ENCODE data around the gene PSMB3.
"Not testable (repeated sequence)": the region's sequence is repeated elsewhere in the genome, so short reads cannot be mapped to it uniquely, and the experiment has no call there.

The PSMB3 gene

DNA sequence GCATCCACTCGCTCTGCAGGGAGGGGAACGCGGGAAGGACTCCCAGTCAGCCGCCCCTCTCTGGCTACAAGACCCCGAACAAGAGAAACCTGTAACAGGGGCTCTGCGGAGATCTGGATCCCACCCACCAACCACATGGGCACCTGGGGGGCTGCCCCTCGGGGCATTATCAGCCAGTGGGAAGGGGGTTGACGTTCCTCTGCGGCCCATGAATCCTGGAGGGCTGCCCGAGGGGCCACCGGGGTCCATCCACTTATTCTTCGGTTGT lies 2.6 kb upstream of the PSMB3 start:
- DNase-seq = no peak

DNA sequence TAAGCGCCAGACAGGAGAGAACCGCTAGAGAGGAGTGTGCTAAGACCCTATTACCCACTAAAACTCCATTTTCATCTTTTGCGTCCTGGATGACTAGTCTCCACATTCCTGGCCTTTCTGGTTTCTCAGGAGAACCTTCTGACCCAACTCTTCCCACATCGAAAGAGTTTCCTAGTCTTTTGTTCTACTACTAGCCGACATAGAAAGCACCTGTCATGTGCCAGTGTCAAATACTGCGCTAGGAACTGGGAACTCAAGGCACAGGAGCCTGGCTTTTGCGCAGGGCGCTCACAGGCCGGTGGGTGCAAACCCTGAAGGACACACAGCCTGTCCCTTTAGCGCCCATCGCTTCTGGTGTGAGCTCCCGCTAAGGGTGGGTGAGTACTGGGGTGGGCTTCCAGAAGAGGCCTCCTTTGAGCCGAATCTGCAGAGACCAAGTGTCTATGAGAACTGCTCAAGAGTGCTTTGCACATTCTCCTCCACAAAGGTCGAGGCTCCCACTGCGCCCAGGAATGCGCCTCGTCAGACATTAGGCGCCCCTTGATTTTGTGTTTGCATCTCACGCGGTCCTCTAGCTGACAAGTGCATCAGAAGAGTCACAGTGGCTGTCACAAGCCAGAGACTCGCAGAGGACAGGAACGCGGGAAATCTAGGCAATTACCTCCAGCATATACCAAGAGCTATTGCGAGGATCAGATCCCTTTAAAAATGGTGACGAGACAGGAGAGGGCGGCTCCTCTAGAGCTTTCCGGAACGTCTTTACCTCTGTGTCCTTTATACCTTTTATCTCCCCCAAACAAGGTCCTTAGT lies 2.0 kb upstream of the PSMB3 start:
- no peak for DNase-seq

DNA sequence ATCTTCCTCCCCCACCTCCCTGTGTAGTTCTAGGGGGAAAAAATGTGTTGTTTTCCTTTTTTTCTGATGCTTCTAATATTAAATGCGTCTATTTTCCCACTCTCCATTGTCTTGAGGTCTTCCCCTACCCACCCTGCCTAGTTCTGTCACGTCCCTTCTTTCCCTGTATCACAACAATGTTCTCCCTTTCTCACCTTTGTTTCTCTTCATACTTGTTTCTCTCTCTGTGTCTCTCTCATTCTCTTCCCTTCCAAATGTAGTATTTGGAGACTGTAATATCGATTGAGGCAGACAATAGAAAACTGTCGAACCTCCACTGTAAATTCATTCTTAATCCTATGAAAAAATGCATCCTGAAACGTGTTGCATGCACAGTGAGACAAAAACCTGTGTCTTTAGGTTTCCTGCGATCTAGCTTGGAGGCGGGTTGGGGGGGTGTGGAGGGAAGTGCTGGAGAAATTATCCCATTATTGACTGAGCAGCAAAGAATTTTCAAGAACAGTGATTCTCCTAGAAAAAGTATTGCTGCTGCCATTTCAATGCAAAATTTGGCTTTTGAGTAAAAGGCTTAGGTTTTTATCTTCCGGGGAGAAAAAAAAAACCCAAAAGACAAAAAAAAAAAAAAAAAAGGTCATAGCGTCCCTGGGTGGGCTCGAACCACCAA lies 1.3 kb upstream of the PSMB3 start:
- no peak for DNase-seq

DNA sequence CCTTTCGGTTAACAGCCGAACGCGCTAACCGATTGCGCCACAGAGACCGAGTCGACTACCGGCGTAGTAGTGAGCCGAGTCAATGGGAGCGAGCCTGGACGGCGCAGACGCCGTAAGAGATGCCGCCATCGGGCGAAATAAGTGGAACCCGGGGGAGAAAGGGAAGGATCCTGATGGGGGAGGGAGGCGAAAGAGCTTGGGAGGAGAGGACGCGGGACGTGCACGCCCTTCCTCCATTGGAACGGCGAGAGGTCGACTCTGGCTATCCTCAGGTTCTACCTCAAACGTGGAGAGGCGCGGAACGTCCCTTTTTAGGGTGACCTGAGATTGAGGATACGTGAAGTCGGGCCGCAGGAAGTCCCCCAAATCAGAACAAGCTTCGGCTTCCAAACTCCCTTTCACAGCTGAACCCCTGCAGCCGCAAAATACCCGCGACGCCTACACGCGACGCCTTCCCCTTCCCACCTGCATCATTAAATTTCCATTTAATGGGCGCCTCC lies 683 bp upstream of the PSMB3 start:
- DNase-seq = peak; percentile 88

DNA sequence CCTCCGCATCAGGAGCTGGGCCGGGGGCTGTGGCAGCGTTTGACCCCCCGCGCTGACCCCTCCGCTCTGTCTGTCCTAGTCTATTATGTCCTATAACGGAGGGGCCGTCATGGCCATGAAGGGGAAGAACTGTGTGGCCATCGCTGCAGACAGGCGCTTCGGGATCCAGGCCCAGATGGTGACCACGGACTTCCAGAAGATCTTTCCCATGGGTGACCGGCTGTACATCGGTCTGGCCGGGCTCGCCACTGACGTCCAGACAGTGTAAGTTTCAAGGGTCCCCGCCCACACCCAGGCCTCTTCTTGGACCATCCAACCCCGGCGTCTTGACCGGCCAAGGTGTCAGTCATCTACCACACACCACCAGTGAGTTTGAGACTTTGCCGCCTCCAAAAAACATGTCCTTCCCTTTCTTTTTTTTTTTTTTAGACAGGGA lies 548 bp downstream of the PSMB3 start:
- DNase-seq = no peak

DNA sequence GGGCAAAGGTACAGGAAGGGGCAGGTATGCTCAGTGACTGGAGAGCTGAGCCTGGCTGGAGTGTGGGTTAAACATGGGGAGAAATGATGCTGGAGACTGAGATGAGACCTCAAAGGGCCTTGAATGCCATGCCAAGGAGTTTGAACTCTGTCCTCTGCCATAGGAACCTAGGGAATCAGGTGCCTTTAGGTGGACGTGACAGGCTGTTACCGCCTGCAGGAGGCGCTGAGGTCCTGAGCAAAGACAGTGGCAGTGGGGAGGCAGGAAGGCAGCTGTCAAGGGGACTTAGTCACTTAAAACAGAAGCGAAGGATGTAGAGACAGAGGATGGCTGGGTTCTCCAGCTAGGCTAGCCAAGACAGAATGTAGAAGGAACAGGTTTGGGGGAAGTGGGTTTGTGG lies 9.1 kb downstream of the PSMB3 start:
- DNase-seq = peak; percentile 23

DNA sequence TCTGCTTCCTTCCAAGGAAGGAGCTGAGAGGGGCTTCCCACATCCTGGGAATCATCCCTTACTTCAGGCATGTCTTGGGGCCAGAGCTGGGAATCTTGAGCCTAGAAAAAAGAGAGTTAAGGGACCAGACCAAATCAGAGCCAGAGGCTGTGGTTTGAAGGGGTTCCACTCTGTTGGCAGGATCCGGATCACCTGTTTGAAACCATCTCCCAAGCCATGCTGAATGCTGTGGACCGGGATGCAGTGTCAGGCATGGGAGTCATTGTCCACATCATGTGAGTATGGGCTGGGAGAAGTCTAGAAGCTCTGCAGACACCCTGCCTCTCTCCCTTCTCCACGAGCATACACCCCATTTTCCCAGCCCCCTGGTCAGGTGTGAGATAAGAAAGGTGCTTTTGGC lies 9.7 kb downstream of the PSMB3 start:
- DNase-seq = no peak

DNA sequence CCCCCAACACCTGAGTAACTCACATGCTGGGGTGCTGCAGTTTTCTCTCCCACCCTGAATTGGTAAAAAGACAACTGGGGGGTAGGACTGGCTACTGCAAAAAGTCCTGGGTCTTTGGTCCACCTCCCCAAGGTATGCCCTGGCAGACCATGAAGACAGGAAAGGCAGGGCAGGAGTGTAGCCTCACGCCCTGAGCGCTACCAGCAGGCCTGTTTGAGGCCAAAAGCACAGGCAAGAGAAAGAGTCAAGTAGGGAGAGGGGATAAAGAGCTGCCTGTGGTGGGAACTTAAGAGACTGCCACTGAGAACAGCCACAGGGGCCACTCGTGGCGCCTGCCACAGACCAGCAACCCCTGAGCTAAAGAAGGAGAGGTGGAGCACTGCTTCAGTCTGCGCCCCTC lies 13.8 kb downstream of the PSMB3 start:
- DNase-seq = no peak

DNA sequence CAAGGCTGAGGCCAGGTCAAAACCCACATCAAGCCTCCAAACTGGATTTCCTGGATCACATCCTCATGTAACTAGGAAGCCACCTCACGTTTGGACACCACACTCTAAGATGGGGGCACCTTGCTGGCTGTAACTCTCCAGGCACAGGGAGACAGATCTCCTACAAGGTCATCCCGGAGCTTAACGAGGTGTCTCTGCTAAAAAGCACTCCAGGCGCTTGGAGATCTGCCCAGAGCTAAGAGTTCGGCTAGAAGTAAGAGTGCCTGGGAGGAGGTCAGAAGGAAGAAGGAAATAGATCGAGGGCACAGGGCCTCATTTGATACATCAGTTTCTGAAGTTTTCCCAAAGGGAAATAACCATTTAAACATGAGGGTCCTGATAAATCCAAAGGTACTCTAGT lies 15.9 kb downstream of the PSMB3 start:
- no peak for DNase-seq

DNA sequence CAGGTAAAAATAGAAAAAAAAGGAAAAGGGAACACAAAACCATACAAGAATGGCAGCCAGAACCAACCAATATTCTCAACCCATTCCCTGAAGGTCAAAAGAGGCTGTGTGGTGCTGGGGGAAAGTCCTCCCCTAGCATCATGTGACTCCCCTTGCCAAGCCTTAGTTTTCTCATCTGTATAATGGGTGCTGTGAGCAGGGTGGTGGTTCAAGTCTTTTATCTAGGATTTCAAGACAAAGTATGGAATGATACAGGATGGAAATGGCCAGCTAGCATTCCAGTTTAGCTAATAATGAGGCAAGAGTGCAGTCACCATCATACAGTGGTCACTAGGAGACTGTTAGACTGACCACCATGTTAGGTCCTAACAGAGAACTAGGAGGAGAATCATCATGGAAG lies 20.7 kb downstream of the PSMB3 start:
- DNase-seq = no peak

DNA sequence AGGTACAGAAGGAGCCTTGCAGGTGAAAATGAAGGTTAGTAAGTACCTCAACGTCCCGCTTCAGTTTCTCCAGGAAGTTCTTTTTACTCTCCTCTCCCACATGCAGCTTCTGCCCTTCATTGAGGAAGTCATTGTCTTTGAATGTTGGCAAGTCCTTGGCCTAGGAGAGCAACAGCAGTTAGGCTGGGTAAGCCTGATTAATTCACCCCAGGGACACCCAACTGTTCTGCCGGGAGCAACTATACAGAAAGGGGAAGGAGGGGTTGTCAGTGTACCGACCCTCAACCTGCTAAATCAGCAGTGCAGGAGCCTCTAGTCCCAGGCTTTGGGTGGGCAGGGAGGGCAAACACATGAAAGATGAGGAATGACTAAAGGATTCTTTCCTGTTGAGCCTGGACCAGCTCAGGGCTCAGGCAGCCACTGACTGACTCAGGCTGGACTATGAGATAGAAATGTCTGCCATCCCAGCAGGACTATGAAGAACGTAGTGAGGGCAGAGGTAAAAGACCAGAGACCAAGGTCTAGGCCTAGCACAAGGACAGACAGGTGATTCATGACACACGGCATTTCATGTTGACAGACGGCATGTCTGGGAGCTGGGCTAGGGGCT lies 25.2 kb downstream of the PSMB3 start:
- no peak for DNase-seq

DNA sequence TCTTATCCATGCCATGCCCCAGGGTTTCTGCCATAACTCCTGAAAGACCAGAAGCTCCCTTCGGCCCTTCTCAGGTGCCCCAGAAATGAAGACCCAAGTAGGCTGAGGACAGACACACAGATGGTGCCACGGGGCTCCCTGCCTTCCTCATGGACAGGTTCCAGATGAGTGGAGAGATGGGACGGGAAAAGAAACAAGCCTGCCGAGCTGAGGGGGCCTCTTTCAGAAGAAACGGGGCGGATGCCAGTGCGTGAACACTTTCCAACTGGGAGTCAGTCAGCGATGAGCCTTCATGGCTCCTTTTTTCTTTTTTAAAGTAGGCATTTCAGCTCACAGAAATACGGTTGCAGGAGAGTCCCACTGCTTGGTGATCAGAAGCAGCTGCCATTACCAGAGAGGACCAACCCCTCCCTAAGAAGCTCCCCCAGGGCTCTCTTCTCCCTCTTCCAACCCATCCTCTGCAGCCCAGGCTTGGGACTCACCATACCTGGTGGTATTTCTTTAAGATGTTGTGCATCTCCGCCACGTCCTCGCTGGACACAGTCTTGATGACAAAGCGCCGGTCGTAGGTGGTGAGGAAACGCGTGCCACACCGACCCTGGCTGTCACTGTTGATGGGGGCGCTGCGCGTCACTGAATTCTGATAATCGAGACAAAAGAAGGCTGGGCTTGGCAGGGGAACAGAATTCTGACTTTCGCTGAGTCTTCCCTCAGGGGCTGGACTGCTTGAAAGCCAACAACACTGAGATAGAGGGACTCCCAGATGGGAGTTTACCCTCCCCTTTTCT lies 27.6 kb downstream of the PSMB3 start:
- DNase-seq = no peak

DNA sequence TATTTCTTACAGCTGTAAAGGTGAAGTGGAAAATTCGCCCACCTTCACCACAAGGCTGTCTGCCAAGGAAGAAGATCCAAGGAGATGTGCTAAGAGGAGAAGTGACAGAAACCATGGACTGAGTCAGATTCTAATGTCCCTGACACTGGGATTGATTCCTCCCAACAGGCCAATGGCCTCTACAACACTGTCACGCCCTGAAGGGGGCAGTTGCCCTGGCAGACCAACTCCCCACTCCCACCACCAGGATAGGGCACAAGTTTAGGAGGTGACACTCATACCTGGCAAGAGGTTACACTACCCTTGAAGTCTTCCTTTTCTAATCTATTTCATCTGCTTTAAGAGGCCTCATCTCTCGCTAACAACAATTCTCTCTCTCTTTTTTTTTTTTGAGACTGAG lies 30.7 kb downstream of the PSMB3 start:
- no peak for DNase-seq

DNA sequence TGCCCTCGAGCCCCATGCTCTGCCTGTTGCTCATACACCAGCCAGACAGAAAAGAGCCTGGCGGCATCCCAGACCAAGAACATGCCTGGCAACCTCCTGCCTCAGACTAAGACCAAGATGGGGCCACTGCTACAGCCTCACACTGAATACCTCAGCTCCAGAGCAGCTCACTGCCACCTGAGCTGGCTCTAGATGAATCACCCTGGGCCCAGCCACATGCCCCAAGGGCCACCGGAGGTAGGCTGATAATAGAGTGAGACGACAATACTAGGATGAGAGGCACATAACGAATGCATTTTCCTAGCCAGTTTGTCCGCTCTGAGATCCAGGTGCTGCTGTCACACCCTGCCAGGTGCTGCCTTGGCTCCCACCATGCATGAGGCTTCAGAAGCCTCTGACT lies 33.8 kb downstream of the PSMB3 start:
- no peak for DNase-seq

DNA sequence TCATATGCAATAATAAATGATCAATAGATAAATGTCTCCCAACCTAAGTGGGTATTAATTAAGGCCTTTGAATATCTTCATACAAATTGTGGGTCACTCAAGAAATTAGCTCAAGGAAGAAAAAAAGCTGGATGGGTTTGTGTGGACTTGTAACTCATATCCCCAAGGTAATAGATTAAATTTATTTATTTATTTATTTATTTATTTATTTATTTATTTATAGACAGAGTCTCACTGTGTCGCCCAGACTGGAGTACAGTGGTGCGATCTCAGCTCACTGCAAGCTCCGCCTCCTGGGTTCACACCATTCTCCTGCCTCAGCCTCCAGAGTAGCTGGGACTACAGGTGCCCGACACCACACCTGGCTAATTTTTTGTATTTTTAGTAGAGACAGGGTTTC lies 35.5 kb downstream of the PSMB3 start:
- not testable (repeated sequence) for DNase-seq

DNA sequence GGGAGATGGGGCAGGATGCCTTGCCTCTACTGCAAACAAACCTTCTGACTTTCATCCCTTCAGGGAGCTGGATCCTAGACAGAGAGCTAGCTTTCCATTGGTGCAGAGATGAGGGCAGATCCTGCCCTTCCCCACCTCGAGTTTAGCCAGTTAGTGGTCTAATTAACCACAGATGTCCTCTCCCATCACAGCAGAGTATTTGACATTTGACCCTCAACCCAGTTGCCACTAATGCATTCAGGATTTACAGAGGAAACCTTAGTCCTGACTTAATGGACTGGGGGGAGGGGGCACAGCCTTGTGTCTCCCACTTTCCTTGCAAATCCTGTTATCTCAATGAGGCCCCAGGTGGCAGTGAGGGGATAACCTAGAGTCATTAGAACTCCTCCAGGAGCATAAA lies 36.6 kb downstream of the PSMB3 start:
- DNase-seq = peak; percentile 30

DNA sequence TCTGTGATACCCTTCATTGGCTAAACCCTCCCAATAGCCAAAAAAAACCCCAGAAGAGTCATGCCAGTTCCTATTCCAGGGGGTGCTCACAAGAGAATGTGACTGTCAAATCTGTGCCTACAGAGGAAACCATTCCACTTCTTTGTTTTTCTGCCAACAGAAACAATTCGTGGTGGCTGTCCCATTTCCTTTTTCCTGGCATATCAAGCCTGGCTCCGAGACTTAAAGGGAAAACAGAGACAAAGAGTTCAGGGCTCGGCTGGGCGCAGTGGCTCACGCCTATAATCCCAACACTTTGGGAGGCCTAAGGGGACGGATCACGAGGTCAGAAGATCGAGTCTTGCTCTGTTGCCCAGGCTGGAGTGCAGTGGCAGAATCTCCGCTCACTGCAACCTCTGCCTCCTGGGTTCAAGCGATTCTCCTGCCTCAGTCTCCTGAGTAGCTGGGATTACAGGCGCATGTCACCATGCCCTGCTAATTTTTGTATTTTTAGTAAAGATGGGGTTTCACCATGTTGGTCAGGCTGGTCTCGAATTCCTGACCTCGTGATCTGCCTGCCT lies 37.7 kb downstream of the PSMB3 start:
- DNase-seq = not testable (repeated sequence)

DNA sequence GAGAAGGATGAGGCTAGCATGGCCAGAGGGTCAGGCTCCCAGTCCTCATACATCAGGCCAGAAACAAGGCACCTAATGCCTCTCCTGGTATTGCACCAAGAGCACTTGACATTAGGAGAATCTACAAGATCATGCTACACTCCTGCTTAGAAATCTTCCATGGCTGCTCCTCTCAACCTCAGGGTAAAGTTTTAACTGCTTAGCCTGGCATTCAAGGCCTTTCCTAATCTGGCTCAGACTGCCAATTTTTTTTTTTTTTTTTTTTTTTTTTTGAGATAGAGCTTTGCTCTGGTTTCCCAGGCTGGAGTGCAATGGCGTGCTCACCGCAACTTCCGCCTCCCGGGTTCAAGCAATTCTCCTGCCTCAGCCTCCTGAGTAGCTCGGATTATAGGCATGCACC lies 38.6 kb downstream of the PSMB3 start:
- no peak for DNase-seq

DNA sequence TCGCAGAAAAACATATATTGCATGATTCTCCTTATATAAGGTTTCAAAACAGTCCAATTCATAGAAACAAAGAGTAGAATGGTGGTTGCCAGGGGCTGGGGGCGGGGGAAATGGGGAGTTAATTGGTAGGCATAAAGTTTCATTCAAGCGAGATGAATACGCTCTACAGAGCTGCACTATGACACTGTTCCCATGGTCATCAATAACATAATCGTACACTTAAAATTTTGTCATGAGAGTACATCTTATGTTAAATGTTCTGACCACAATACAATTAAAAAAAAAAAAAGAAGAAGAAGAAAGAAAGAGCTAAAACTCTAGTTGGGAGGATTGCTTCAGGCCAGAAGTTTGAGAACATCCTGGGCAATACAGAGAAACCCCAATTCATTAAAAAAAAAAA lies 41.7 kb downstream of the PSMB3 start:
- no peak for DNase-seq

DNA sequence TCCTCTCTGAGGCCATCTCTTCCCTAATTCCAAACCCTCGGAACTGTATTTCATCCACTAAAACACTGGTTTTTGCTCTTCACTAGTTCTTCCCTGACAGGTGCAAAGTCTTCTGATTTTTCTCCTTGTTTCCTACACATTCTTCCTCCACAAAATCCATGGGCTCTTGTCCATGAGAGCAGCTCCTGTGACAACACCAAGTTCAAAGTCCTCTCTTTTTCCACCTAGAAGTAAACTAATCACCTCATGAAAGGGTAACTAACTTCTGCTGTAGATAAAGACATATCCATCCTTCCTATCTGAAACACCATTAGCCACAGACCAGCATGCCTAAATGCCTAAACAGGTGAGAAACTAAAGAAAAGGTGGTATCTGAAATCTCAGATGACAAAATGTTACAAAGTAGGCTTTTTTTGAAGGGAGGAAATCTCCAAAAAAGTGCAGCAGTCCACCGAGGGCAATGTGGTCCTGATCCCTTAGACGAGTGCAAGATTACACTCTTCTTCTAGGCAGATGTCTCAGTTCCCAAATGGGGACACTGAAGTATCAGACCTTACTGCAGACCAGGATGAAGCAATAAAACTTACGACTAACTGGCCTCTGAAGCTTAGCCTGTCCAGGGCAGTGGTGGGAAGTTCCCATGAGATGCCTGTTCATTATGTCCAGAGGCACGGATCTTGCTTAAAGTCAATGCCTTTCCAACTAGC lies 44.1 kb downstream of the PSMB3 start:
- DNase-seq = no peak

DNA sequence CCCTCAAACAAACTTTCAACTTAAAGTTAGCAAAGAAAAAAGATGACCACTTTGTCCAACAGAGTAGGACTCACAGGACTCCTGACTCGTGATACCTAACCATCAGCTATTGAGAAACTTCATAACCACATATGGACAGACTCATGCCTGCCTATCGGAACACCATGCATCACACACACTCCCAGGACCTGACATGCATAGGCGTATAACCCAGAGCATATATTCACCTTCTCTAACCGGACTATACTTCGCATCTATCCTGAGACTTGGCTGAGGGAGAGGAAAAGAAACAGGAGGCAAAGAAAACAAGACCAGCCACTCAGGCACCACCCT lies 44.6 kb downstream of the PSMB3 start:
- DNase-seq = no peak

DNA sequence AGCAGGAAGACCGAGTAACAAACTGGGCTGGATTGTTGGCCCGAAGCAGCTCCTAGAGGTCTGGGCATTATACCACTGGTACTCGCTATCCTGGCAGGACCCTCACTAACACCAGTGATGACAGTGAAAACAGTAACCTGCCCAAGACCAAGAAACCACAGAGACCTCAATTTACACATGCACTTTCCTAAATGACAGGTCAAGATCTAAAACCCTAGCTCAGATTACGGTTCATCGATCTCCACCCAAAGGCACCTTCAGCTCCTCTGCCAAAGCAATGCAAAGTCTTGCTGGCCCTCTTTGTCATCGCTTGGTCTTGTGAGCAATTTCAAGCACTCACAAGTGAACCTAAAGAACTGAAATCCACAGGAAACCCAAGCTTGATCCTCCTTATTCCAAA lies 45.3 kb downstream of the PSMB3 start:
- no peak for DNase-seq
